Loucy (cell line): ENCODE measurements around the gene LDLRAD4.

Experiments used
- EZH2phosphoT487 ChIP-seq: fragments of 200-600 bp; IDR thresholded peaks from 2 replicates; pipeline ENCODE4 v1.6.1; 2018; ENCODE audit warnings: antibody characterized with exemption, mild to moderate bottlenecking, moderate library complexity, borderline replicate concordance
- TF ChIP-seq, protein P1 (sequence below): fragments of 200-600 bp; sonication (generic); conservative IDR thresholded peaks from 2 replicates; pipeline ENCODE4 v1.5.1; 2014; ENCODE audit warnings: mild to moderate bottlenecking, antibody characterized with exemption, low read length

DNA sequence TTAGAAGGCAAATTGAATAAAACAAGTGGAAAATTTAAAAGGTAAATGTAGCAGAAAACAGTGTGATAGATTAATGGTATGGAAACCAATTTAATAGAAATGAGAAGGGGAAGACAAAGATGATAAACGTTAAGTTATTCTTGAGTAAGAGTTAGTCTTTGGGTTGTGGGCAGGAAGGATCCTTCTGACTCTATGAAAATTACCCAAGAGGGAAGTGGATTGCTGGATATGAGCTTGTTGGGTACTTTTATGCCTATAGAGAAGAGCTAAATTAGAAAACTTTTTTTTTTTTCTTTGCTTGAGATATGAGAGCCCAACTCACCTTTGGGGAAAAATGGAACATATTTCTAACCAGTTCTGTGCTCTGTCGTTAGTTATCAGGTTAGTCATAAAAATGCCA, 144.0 kb downstream of the LDLRAD4 start:
- TF ChIP-seq, protein P1, sequence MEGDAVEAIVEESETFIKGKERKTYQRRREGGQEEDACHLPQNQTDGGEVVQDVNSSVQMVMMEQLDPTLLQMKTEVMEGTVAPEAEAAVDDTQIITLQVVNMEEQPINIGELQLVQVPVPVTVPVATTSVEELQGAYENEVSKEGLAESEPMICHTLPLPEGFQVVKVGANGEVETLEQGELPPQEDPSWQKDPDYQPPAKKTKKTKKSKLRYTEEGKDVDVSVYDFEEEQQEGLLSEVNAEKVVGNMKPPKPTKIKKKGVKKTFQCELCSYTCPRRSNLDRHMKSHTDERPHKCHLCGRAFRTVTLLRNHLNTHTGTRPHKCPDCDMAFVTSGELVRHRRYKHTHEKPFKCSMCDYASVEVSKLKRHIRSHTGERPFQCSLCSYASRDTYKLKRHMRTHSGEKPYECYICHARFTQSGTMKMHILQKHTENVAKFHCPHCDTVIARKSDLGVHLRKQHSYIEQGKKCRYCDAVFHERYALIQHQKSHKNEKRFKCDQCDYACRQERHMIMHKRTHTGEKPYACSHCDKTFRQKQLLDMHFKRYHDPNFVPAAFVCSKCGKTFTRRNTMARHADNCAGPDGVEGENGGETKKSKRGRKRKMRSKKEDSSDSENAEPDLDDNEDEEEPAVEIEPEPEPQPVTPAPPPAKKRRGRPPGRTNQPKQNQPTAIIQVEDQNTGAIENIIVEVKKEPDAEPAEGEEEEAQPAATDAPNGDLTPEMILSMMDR: no peak
- TF ChIP-seq EZH2phosphoT487: no peak
